AG09309 (cell line): ENCODE results near the gene RBCK1.
"Not testable (repeated sequence)": the region's sequence is repeated elsewhere in the genome, so short reads cannot be mapped to it uniquely, and the experiment has no call there.

Source experiments
- DNase-seq: peaks from one replicate; pipeline ENCODE4 v3.0.0-alpha.2; 2010; ENCODE audit warnings: low read depth
- H3K4me3 ChIP-seq: 2 replicates; pipeline ENCODE4 v1.5.1; 2011; ENCODE audit warnings: mild to moderate bottlenecking, low read depth, low read length, moderate library complexity; ENCODE audit not compliant: control insufficient read depth
- CTCF ChIP-seq: IDR thresholded peaks from 2 replicates; pipeline ENCODE4 v1.5.1; 2011; ENCODE audit warnings: mild to moderate bottlenecking, low read depth, low read length, inconsistent platforms; ENCODE audit not compliant: insufficient read depth, control insufficient read depth; ENCODE audit errors: missing control alignments

RBCK1 gene

GRCh38 chr20:472889-473292 is 64.8 kb downstream of the RBCK1 start:
- no peak for DNase-seq
- H3K4me3 ChIP-seq = no peak overlapping the region
- no peak for TF ChIP-seq CTCF

- no peak for TF ChIP-seq CTCF
- no peak for DNase-seq
- H3K4me3 ChIP-seq = no peak overlapping the region
Measured at GRCh38 chr20:474581-474980, 66.5 kb downstream of the RBCK1 start.

GRCh38 chr20:475463-476357 is 67.6 kb downstream of the RBCK1 start:
- DNase-seq = no peak
- H3K4me3 ChIP-seq = no peak overlapping the region

GRCh38 chr20:476561-477249 is 68.6 kb downstream of the RBCK1 start:
- not testable (repeated sequence) for H3K4me3 ChIP-seq, DNase-seq

More at GRCh38 chr20:475463-476357, 67.6 kb downstream of the RBCK1 start:
- TF ChIP-seq CTCF = no peak

- TF ChIP-seq CTCF = no peak
- H3K4me3 ChIP-seq = no peak overlapping the region
- peak; percentile 38 for DNase-seq
Measured at GRCh38 chr20:478010-478948, 70.2 kb downstream of the RBCK1 start.

GRCh38 chr20:478949-479429 is 70.9 kb downstream of the RBCK1 start:
- H3K4me3 ChIP-seq = no peak overlapping the region
- DNase-seq = no peak
- TF ChIP-seq CTCF = peak; percentile 51
